ENCODE measurements around the gene SETD2. TPM values are rescaled to one million over a fixed set of nuclear protein-coding genes. Genes with fewer than 3 reads are reported as not detected.

Gene SETD2
- total and polyA plus RNA-seq, 2 experiments from 2014 or later = 14.2 to 36.0 TPM

DNA sequence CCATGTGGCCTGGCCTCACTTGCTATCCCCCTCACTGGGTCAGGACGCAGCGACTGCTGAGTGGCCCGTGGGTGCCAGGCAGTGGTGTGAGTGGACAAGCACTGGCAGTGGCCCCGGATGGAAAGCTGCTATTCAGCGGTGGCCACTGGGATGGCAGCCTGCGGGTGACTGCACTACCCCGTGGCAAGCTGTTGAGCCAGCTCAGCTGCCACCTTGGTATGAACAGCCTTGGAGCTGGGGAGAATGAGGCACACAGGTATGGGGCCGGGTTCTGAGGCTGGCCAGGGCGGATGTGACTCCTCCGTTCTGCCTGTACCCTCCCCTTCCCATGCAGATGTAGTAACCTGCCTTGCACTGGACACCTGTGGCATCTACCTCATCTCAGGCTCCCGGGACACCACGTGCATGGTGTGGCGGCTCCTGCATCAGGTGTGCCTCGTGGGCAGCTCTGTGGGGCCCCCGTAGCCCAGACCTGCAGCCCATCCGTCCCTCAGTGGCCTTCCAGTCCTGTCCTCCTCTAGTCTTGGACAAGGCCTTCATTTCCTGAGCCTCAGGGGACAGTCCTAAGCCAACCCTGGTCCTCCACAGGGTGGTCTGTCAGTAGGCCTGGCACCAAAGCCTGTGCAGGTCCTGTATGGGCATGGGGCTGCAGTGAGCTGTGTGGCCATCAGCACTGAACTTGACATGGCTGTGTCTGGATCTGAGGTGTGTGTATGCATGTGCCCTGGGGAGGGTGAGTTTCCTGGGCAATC lies 156.3 kb downstream of the SETD2 start:
- TF ChIP-seq, protein P1, sequence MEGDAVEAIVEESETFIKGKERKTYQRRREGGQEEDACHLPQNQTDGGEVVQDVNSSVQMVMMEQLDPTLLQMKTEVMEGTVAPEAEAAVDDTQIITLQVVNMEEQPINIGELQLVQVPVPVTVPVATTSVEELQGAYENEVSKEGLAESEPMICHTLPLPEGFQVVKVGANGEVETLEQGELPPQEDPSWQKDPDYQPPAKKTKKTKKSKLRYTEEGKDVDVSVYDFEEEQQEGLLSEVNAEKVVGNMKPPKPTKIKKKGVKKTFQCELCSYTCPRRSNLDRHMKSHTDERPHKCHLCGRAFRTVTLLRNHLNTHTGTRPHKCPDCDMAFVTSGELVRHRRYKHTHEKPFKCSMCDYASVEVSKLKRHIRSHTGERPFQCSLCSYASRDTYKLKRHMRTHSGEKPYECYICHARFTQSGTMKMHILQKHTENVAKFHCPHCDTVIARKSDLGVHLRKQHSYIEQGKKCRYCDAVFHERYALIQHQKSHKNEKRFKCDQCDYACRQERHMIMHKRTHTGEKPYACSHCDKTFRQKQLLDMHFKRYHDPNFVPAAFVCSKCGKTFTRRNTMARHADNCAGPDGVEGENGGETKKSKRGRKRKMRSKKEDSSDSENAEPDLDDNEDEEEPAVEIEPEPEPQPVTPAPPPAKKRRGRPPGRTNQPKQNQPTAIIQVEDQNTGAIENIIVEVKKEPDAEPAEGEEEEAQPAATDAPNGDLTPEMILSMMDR (IDR thresholded peaks at IDR 0.05; ENCODE audit: low read depth, low read length) = no peak

DNA sequence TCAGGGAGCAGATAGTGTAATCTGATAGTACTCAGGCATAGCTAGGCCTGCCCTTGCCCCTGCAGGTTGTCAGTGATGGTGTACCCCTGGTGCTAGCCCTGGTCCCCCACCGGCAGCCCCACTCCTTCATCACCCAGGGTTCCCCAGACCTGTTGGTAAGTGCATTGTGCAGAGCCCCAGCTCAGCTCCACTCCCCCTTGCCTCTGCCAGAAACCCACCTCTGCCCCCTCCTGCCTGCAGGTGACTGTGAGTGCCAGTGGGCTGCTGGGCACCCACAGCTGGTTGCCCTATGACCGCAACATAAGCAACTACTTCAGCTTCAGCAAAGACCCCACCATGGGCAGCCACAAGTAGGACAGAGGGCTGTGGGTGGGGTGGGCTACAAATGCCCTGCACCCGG lies 156.9 kb downstream of the SETD2 start:
- Histone ChIP-seq H3K4me1 (ENCODE audit: low read depth) (no peaks in the 10 kb centered on the region), H3K27ac (no peak overlapping the region), H3K9me3 (ENCODE audit: low read depth) (no peaks in the 10 kb centered on the region), H3K36me3 (no peaks in the 10 kb centered on the region), H3K27me3 (no peaks in the 10 kb centered on the region), H3K4me3 (no peak overlapping the region)
- DNase-seq (ENCODE audit: low read depth in 1 of 2, low spot score in 1 of 2) = no peak
- TF ChIP-seq, protein P1 (IDR thresholded peaks at IDR 0.05; ENCODE audit: low read depth, low read length) = no peak

More for the DNA sequence above, 156.3 kb downstream of the SETD2 start:
- no peaks in the 10 kb centered on the region for H3K4me1 ChIP-seq (ENCODE audit: low read depth)
- no peaks in the 10 kb centered on the region for H3K9me3 ChIP-seq (ENCODE audit: low read depth)
- H3K27me3 ChIP-seq = no peaks in the 10 kb centered on the region
- H3K4me3 ChIP-seq = no peak overlapping the region
- no peak for DNase-seq (ENCODE audit: low read depth in 1 of 2, low spot score in 1 of 2)
- no peak overlapping the region for H3K27ac ChIP-seq
- H3K36me3 ChIP-seq = no peaks in the 10 kb centered on the region

DNA sequence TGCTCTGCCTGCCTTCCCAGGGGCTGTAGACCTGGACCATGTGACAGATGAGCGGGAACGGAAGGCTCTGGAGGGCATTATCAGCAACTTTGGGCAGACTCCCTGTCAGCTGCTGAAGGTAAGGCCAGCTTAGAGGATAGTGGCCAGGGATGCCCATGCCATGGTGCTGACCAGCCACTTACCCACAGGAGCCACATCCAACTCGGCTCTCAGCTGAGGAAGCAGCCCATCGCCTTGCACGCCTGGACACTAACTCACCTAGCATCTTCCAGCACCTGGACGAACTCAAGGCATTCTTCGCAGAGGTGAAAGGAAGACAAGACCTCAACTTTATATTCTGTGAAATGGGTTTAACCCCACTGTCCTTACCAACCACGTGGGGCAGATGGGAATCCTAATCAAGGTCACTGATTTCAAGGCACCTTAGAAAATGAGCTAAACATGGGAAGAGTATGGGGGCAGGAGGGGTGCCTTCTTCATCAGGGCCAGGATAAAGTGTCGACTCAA lies 157.7 kb downstream of the SETD2 start:
- Histone ChIP-seq H3K27ac (no peak overlapping the region), H3K9me3 (ENCODE audit: low read depth) (no peaks in the 10 kb centered on the region), H3K27me3 (no peaks in the 10 kb centered on the region), H3K36me3 (no peaks in the 10 kb centered on the region), H3K4me3 (no peak overlapping the region), H3K4me1 (ENCODE audit: low read depth) (no peaks in the 10 kb centered on the region)
- DNase-seq (ENCODE audit: low read depth in 1 of 2, low spot score in 1 of 2) = no peak
- TF ChIP-seq, protein P1 (IDR thresholded peaks at IDR 0.05; ENCODE audit: low read depth, low read length) = no peak

DNA sequence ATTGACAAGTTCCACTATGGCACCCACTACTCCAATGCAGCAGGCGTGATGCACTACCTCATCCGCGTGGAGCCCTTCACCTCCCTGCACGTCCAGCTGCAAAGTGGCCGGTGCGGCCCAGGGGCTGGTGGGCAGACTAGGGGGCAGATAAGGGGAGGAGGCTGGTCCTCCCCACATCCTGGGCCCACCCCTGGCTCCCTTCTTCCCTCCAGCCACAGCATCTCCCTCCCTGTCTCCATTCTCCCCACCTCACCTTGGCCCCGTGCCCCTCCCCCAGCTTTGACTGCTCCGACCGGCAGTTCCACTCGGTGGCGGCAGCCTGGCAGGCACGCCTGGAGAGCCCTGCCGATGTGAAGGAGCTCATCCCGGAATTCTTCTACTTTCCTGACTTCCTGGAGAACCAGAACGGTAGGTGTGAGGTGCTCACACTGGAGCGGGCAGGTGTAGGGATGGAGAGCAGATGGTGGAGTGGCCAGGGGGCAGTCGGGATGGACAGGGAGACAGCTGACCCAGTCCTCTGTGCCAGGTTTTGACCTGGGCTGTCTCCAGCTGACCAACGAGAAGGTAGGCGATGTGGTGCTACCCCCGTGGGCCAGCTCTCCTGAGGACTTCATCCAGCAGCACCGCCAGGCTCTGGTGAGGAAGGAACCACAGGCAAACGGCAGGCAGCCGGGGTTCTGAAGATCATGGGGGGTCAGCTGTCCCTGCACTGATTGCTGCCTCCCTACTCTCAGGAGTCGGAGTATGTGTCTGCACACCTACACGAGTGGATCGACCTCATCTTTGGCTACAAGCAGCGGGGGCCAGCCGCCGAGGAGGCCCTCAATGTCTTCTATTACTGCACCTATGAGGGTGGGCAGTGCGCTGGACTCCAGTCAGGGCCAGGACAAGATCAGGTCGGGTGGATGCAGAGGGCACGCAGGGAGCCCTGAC lies 158.4 kb downstream of the SETD2 start:
- Histone ChIP-seq H3K36me3 (no peaks in the 10 kb centered on the region), H3K9me3 (ENCODE audit: low read depth) (no peaks in the 10 kb centered on the region), H3K4me1 (ENCODE audit: low read depth) (no peaks in the 10 kb centered on the region), H3K27me3 (no peaks in the 10 kb centered on the region), H3K4me3 (no peak overlapping the region), H3K27ac (no peak overlapping the region)
- DNase-seq (ENCODE audit: low read depth in 1 of 2, low spot score in 1 of 2) = no peak
- TF ChIP-seq, protein P1 (IDR thresholded peaks at IDR 0.05; ENCODE audit: low read depth, low read length) = no peak

DNA sequence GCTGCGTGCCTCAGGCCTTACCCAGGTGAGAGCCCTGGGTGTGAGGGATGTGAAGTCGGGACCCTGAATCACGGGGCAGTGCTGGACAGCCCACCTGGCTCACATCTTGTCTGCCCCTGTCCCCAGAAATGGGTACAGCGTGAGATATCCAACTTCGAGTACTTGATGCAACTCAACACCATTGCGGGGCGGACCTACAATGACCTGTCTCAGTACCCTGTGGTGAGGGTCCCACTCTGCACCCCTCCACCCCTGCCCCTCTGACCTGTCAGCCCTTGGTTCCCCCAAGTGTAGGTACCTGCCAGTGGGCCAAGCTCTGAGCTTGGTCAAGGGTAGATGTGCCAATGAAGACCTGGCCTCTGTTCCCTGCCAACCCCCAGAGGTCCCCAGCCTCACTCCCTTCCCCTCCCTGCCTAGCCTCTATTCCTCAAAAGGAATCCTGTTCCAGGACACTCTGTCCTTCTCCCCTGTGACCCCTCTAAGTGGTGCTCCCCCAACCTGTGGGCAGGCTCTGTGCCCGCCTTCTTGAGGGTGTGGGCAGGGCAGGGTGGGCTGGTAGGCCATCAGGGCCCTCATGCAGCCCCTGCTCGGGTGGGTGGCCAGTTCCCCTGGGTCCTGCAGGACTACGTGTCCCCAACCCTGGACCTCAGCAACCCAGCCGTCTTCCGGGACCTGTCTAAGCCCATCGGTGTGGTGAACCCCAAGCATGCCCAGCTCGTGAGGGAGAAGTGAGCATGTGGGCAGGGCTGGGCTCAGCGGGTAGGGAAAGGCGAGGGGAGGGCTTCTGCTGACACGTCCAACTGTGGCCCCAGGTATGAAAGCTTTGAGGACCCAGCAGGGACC lies 159.3 kb downstream of the SETD2 start:
- Histone ChIP-seq H3K4me3 (no peak overlapping the region), H3K36me3 (no peaks in the 10 kb centered on the region), H3K27me3 (no peaks in the 10 kb centered on the region), H3K9me3 (ENCODE audit: low read depth) (no peaks in the 10 kb centered on the region), H3K4me1 (ENCODE audit: low read depth) (no peaks in the 10 kb centered on the region), H3K27ac (no peak overlapping the region)
- TF ChIP-seq, protein P1 (IDR thresholded peaks at IDR 0.05; ENCODE audit: low read depth, low read length) = no peak
- no peak for DNase-seq (ENCODE audit: low read depth in 1 of 2, low spot score in 1 of 2)
